HepG2 (cell line): ENCODE results near the gene CMIP. TPM values are rescaled to one million over a fixed set of nuclear protein-coding genes. Genes with fewer than 3 reads are reported as not detected.

Source experiments
- HNRNPLL ChIP-seq: fragments of 200-400 bp; formaldehyde crosslinking; IDR thresholded peaks from 2 replicates; pipeline ENCODE4 v1.6.1; 2017; ENCODE audit warnings: mild to moderate bottlenecking, low read depth, low read length; ENCODE audit not compliant: poor library complexity, severe bottlenecking
- MLXIP ChIP-seq: sonication (generic); formaldehyde crosslinking; IDR thresholded peaks from 2 replicates; pipeline ENCODE4 v1.9.0; 2021; ENCODE audit warnings: missing genetic modification reagents, borderline replicate concordance
- SALL2 ChIP-seq: sonication (generic); formaldehyde crosslinking; IDR thresholded peaks from 2 replicates; pipeline ENCODE4 v1.8.1; 2023; ENCODE audit warnings: mild to moderate bottlenecking, missing genetic modification reagents, inconsistent platforms
- ZNF230 ChIP-seq: sonication (generic); formaldehyde crosslinking; IDR thresholded peaks from 2 replicates; pipeline ENCODE4 v1.4.0; 2020; ENCODE audit warnings: mild to moderate bottlenecking, missing genetic modification reagents
- ZNF564 ChIP-seq: sonication (generic); formaldehyde crosslinking; IDR thresholded peaks from 2 replicates; pipeline ENCODE4 v1.8.1; 2023; ENCODE audit warnings: mild to moderate bottlenecking, missing genetic modification reagents
- polyA plus RNA-seq, 8 experiments: library from polyadenylated mRNA; depleted of rRNA in 3 of 8; stranded (reverse) in 7 of 8; unstranded in 1 of 8; fragments of >200 nt; fragmentation: Illumina TruSeq in 4 of 8; extraction: Trizol in 4 of 8; gene quantifications; 2 replicates each; pipeline versions ENCODE4 v1.2.1 to v1.2.3, GENCODE V29; 2011 to 2016; ENCODE audit warnings: low read depth in 4 of 8, missing spikeins in 1 of 8, mixed read lengths in 1 of 8; ENCODE audit not compliant: insufficient read depth in 1 of 8
- total RNA-seq, 5 experiments: library from RNA; depleted of rRNA; stranded (reverse); fragments of >200 nt; fragmentation: Illumina TruSeq; extraction: Trizol; gene quantifications; 2 replicates each; pipeline ENCODE4 v1.2.3, GENCODE V29; 2016; ENCODE audit warnings: low read depth in 1 of 5
- TF ChIP-seq, protein P1 (sequence below): sonication (generic); formaldehyde crosslinking; IDR thresholded peaks from 2 replicates; pipeline ENCODE4 v1.5.1; 2020; ENCODE audit warnings: missing genetic modification reagents, mild to moderate bottlenecking, borderline replicate concordance
- TF ChIP-seq, protein P2 (sequence below): sonication (generic); formaldehyde crosslinking; IDR thresholded peaks from 2 replicates; pipeline ENCODE4 v1.4.0; 2020; ENCODE audit warnings: missing genetic modification reagents, borderline replicate concordance
- TF ChIP-seq, protein P3 (sequence below): sonication (generic); formaldehyde crosslinking; IDR thresholded peaks from 2 replicates; pipeline ENCODE4 v1.5.0; 2020; ENCODE audit warnings: mild to moderate bottlenecking, missing genetic modification reagents, borderline replicate concordance

Gene CMIP
- total and polyA plus RNA-seq, 2 of the 13 experiments (the other 11 are each of a cell fraction or from before 2014, with no cell fraction given) = 10.9 to 18.1 TPM

DNA sequence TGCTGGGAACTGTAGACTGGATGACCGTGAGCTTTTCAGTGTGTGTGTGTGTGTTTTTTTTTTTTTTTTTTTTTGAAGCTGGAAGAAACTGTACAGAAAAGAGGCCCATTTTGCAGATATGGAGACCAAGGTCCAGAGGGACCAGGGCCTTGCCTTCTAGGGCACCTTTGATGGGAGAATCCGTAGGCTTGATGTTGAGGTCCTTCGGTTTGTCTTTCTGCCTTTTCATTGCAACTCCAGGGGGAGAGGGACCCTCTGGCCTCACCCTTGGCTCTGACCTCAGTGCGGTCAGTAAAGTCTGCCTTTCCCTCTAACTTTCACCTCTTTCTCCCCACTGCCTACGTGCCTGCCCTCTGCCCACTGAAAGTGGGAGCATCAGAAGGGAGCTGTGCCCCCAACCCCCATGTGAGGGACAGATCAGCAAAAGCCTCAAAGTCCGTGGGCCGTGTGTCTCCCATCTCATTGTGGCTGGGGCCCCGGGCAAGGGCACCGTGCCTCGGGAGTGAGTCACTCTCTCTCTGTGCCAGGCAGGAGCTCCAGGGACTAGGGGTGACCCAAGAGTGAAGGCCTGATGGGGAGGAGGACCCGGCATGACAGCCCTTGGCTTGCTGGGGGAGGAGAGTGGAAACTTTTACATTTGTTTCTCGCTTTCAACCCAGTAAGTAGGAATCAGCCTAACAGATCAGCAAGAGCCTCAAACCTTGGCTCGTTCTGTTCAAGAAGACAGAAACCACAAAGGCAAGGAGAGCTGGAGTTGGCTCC, 123.6 kb downstream of the CMIP start (continued):
- TF ChIP-seq HNRNPLL = no peak
- TF ChIP-seq, protein P1, sequence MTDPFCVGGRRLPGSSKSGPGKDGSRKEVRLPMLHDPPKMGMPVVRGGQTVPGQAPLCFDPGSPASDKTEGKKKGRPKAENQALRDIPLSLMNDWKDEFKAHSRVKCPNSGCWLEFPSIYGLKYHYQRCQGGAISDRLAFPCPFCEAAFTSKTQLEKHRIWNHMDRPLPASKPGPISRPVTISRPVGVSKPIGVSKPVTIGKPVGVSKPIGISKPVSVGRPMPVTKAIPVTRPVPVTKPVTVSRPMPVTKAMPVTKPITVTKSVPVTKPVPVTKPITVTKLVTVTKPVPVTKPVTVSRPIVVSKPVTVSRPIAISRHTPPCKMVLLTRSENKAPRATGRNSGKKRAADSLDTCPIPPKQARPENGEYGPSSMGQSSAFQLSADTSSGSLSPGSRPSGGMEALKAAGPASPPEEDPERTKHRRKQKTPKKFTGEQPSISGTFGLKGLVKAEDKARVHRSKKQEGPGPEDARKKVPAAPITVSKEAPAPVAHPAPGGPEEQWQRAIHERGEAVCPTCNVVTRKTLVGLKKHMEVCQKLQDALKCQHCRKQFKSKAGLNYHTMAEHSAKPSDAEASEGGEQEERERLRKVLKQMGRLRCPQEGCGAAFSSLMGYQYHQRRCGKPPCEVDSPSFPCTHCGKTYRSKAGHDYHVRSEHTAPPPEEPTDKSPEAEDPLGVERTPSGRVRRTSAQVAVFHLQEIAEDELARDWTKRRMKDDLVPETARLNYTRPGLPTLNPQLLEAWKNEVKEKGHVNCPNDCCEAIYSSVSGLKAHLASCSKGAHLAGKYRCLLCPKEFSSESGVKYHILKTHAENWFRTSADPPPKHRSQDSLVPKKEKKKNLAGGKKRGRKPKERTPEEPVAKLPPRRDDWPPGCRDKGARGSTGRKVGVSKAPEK = no peak
- TF ChIP-seq, protein P2, sequence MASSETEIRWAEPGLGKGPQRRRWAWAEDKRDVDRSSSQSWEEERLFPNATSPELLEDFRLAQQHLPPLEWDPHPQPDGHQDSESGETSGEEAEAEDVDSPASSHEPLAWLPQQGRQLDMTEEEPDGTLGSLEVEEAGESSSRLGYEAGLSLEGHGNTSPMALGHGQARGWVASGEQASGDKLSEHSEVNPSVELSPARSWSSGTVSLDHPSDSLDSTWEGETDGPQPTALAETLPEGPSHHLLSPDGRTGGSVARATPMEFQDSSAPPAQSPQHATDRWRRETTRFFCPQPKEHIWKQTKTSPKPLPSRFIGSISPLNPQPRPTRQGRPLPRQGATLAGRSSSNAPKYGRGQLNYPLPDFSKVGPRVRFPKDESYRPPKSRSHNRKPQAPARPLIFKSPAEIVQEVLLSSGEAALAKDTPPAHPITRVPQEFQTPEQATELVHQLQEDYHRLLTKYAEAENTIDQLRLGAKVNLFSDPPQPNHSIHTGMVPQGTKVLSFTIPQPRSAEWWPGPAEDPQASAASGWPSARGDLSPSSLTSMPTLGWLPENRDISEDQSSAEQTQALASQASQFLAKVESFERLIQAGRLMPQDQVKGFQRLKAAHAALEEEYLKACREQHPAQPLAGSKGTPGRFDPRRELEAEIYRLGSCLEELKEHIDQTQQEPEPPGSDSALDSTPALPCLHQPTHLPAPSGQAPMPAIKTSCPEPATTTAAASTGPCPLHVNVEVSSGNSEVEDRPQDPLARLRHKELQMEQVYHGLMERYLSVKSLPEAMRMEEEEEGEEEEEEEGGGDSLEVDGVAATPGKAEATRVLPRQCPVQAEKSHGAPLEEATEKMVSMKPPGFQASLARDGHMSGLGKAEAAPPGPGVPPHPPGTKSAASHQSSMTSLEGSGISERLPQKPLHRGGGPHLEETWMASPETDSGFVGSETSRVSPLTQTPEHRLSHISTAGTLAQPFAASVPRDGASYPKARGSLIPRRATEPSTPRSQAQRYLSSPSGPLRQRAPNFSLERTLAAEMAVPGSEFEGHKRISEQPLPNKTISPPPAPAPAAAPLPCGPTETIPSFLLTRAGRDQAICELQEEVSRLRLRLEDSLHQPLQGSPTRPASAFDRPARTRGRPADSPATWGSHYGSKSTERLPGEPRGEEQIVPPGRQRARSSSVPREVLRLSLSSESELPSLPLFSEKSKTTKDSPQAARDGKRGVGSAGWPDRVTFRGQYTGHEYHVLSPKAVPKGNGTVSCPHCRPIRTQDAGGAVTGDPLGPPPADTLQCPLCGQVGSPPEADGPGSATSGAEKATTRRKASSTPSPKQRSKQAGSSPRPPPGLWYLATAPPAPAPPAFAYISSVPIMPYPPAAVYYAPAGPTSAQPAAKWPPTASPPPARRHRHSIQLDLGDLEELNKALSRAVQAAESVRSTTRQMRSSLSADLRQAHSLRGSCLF (CRISPR knock-in tag) = no peak
- no peak for TF ChIP-seq ZNF230 (CRISPR knock-in tag)
- TF ChIP-seq, protein P3, sequence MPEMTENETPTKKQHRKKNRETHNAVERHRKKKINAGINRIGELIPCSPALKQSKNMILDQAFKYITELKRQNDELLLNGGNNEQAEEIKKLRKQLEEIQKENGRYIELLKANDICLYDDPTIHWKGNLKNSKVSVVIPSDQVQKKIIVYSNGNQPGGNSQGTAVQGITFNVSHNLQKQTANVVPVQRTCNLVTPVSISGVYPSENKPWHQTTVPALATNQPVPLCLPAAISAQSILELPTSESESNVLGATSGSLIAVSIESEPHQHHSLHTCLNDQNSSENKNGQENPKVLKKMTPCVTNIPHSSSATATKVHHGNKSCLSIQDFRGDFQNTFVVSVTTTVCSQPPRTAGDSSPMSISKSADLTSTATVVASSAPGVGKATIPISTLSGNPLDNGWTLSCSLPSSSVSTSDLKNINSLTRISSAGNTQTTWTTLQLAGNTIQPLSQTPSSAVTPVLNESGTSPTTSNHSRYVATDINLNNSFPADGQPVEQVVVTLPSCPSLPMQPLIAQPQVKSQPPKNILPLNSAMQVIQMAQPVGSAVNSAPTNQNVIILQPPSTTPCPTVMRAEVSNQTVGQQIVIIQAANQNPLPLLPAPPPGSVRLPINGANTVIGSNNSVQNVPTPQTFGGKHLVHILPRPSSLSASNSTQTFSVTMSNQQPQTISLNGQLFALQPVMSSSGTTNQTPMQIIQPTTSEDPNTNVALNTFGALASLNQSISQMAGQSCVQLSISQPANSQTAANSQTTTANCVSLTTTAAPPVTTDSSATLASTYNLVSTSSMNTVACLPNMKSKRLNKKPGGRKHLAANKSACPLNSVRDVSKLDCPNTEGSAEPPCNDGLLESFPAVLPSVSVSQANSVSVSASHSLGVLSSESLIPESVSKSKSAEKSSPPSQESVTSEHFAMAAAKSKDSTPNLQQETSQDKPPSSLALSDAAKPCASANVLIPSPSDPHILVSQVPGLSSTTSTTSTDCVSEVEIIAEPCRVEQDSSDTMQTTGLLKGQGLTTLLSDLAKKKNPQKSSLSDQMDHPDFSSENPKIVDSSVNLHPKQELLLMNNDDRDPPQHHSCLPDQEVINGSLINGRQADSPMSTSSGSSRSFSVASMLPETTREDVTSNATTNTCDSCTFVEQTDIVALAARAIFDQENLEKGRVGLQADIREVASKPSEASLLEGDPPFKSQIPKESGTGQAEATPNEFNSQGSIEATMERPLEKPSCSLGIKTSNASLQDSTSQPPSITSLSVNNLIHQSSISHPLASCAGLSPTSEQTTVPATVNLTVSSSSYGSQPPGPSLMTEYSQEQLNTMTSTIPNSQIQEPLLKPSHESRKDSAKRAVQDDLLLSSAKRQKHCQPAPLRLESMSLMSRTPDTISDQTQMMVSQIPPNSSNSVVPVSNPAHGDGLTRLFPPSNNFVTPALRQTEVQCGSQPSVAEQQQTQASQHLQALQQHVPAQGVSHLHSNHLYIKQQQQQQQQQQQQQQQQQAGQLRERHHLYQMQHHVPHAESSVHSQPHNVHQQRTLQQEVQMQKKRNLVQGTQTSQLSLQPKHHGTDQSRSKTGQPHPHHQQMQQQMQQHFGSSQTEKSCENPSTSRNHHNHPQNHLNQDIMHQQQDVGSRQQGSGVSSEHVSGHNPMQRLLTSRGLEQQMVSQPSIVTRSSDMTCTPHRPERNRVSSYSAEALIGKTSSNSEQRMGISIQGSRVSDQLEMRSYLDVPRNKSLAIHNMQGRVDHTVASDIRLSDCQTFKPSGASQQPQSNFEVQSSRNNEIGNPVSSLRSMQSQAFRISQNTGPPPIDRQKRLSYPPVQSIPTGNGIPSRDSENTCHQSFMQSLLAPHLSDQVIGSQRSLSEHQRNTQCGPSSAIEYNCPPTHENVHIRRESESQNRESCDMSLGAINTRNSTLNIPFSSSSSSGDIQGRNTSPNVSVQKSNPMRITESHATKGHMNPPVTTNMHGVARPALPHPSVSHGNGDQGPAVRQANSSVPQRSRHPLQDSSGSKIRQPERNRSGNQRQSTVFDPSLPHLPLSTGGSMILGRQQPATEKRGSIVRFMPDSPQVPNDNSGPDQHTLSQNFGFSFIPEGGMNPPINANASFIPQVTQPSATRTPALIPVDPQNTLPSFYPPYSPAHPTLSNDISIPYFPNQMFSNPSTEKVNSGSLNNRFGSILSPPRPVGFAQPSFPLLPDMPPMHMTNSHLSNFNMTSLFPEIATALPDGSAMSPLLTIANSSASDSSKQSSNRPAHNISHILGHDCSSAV (CRISPR knock-in tag) = no peak
- no peak for TF ChIP-seq MLXIP (CRISPR knock-in tag)
- no peak for TF ChIP-seq SALL2
- TF ChIP-seq ZNF564 (CRISPR knock-in tag) = no peak
